ENCODE measurements around the gene SRF.

DNA sequence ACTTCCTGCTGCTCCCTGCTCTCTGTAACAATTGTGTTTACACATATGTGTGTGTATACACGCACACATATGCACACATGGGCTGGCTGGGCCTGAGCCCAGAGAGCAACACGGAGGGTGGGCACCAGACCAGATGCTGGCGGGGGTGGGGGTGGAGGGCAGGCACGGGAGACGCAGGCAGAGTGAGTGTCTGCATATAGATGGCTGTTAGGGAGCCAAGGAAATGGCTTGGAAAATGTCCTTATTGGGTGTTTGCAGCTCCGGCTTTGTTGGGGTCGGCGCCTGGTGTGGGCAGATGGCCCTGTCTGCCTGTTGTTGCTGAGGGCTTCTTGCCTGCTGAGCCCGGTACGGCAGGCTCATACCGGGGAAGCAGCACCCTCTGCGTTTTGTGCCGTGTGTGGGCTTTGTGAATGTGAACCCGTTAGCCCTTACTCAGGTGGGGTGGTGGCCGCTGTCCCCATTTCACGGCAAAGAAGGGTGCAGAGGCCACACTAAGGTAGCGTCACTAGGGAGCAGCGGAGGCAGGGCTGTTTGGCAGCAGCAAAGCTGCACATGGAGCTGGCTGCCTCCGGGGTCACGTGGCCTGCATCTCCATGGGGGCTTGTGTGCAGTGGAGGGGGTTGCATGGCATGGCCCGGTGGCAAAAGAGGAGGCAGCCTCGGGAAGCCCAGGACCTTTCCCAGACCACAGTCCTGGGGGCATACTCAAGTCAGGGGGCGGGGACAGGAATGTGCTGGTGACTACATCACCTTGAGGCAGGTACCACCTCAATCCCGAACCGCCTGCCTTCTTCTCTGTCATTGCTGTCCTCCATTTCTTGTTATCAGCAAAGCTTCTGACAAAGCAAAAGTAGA, 47.4 kb upstream of the SRF start:
- TF ChIP-seq FOS (IDR thresholded peaks at IDR 0.05; ENCODE audit: low read depth, low read length) (no peak), POLR2A (IDR thresholded peaks at IDR 0.05; ENCODE audit: low read depth, low read length) (no peak), RFX5 (IDR thresholded peaks at IDR 0.05; ENCODE audit: low read depth, low read length) (no peak), BHLHE40 (IDR thresholded peaks at IDR 0.05; ENCODE audit: low read depth, low read length) (no peak), CTCF (conservative IDR thresholded peaks at IDR 0.05; ENCODE audit: low read depth, low read length) (no peak), CEBPB (IDR thresholded peaks at IDR 0.05; ENCODE audit: low read depth, low read length) (no peak), RAD21 (IDR thresholded peaks at IDR 0.05; ENCODE audit: low read length) (no peak)

Data from IMR-90 (cell line).